ENCODE measurements around the gene STUB1.

Gene STUB1

GRCh38 chr16:724188-725040, 44.2 kb downstream of the STUB1 start:
- no peak for DNase-seq (ENCODE audit: low read depth in 4 of 4, low spot score in 1 of 4)

GRCh38 chr16:725041-725376, 44.8 kb downstream of the STUB1 start:
- DNase-seq (ENCODE audit: low read depth in 4 of 4, low spot score in 1 of 4): no peak

GRCh38 chr16:725463-726187, 45.4 kb downstream of the STUB1 start:
- DNase-seq (ENCODE audit: low read depth in 4 of 4, low spot score in 1 of 4): no peak

- no peak for DNase-seq (ENCODE audit: low read depth in 4 of 4, low spot score in 1 of 4)
These were observed 45.9 kb downstream of the STUB1 start for GRCh38 chr16:726188-726437.

GRCh38 chr16:726438-727290, 46.5 kb downstream of the STUB1 start, which contains the start of the genes CCDC78 and HAGHL:
Gene CCDC78 (minus strand): TSS chr16:726443. CDS start chr16:726367, 76 bp downstream.
Gene HAGHL (plus strand): TSS chr16:727106. CDS start chr16:727510, 404 bp downstream.
- DNase-seq (ENCODE audit: low read depth in 4 of 4, low spot score in 1 of 4): peak in 3 of 4 experiments; percentile 42 to 56 (median 43)

GRCh38 chr16:727291-727977, 47.2 kb downstream of the STUB1 start:
- no peak for DNase-seq (ENCODE audit: low read depth in 4 of 4, low spot score in 1 of 4)

- peak in 2 of 4 experiments; percentile 41 to 64 for DNase-seq (ENCODE audit: low read depth in 4 of 4, low spot score in 1 of 4)
These were observed 48.1 kb downstream of the STUB1 start for GRCh38 chr16:728131-728889.

- no peak for DNase-seq (ENCODE audit: low read depth in 4 of 4, low spot score in 1 of 4)
These were observed 48.9 kb downstream of the STUB1 start for GRCh38 chr16:728890-729744.

- DNase-seq (ENCODE audit: low read depth in 4 of 4, low spot score in 1 of 4): no peak
These were observed 49.8 kb downstream of the STUB1 start for GRCh38 chr16:729768-730665.

GRCh38 chr16:730666-731509, 50.7 kb downstream of the STUB1 start:
- no peak for DNase-seq (ENCODE audit: low read depth in 4 of 4, low spot score in 1 of 4)

- DNase-seq (ENCODE audit: low read depth in 4 of 4, low spot score in 1 of 4): no peak
These were observed 52.1 kb downstream of the STUB1 start for GRCh38 chr16:732332-732731.
